K562 treated with DMSO at 1 percent for 24 hours (cell line): ENCODE data around the gene GTPBP2. TPM values are rescaled to one million over a fixed set of nuclear protein-coding genes. Genes with fewer than 3 reads are reported as not detected.

Source experiments
- total RNA-seq: library from RNA; unstranded; fragments of 300-600 nt; gene quantifications from 2 replicates; pipeline ENCODE4 v1.2.3, GENCODE V29; 2022; ENCODE audit warnings: low read depth; ENCODE audit not compliant: insufficient read depth

The GTPBP2 gene, protein sequence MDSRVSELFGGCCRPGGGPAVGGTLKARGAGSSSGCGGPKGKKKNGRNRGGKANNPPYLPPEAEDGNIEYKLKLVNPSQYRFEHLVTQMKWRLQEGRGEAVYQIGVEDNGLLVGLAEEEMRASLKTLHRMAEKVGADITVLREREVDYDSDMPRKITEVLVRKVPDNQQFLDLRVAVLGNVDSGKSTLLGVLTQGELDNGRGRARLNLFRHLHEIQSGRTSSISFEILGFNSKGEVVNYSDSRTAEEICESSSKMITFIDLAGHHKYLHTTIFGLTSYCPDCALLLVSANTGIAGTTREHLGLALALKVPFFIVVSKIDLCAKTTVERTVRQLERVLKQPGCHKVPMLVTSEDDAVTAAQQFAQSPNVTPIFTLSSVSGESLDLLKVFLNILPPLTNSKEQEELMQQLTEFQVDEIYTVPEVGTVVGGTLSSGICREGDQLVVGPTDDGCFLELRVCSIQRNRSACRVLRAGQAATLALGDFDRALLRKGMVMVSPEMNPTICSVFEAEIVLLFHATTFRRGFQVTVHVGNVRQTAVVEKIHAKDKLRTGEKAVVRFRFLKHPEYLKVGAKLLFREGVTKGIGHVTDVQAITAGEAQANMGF
- total RNA-seq = 231 and 248 TPM in 2 replicates

DNA sequence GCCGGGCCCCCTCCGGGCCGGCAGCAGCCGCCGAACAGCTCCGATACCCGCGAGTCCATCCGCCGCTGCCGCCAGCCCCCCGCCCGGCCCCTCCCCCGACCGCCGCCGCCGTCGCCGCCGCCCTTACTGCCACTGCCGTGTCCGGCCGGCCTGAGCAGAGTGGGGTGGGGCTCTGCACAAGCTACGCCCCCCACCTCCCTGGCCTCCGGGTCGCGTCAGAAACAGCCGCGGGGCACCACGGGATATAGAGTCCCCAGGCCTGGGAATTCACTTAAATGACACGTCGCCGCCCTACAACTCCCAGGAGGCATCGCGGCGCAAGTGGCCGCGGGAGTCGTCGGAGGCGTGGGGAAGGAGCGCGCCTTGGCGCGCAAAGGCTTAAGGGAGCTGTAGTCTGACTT, at the start of gene GTPBP2:
Gene GTPBP2 (minus strand): TSS at position 161 of the 401 bp plus-strand sequence. CDS start 102 bp downstream, at position 59.

DNA sequence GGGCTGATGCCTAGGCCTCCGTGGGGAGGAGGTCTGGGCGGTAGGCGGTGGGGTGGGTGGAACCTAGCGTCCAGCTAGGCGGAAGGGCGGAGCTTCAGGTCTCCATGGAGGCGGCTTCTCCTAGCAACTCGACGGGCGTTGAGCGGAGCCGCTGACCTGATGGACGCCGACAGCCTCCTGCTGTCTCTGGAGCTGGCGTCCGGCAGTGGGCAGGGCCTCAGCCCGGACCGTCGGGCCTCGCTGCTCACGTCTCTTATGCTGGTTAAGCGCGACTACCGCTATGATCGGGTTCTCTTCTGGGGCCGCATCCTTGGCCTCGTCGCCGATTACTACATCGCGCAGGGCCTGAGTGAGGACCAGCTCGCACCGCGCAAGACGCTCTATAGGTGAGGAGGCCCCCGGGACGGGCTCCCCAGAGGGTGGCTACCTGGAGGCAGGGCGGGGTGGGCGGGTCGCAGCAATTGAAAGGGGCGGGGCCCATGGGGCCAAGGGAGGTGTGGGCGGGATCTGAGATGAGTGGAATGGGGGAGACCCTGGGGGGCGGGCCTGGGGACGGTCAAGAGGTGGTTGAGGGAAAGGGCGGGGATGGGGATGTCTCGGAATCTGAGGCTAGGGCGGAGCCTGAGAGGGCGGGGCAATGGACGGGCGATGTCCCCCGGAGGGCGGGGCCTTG, 16.0 kb upstream of the GTPBP2 start, which contains the start of gene RSPH9:
Gene RSPH9 (plus strand): TSS at position 97 of the 673 bp plus-strand sequence. CDS start 63 bp downstream, at position 160.

DNA sequence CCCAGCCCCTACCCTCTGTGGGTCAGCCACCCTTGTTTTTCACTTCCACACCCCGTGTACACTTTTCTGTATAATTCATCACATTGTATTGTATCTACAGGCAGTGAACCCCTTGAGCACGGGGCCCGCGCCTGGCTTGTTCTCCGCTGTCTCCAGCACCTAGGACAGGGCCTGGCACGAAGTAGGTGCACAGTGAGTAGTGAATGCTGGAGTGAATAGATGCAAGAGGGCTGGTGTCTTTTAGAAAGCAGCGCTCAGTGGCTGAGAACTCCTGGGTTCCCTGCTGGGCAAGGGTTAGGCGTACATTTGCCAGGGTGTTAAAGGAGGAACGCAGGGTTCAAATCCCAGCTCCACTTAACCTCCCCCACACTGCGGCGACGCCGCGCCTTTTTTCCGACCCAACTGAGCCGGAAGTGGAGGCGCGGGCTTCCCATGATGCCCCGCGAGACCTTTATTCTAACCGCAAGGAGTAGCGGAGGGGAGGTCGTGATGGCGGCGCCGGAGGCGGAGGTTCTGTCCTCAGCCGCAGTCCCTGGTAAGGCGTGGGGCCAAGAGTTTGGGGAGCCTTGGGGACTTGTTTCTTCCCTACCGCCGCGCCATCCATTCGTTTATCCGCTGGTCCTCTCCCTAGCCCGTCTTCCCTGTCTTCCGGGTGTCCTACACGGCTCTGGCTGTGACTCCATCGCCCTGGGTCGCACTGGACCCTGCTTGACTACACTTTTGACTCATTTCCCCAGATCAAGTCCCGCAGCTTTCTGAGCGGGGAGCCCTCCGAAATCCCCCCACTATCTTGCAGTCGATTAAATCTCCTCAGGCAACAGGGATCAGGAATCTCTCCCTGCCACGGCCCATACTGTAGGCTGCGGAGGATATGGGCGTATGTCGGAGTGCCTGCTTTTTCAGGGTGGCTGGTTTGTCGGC, 6.6 kb upstream of the GTPBP2 start, which contains the start of gene MAD2L1BP:
Gene MAD2L1BP (plus strand): TSS at position 454 of the 921 bp plus-strand sequence. CDS start 36 bp downstream, at position 490.

DNA sequence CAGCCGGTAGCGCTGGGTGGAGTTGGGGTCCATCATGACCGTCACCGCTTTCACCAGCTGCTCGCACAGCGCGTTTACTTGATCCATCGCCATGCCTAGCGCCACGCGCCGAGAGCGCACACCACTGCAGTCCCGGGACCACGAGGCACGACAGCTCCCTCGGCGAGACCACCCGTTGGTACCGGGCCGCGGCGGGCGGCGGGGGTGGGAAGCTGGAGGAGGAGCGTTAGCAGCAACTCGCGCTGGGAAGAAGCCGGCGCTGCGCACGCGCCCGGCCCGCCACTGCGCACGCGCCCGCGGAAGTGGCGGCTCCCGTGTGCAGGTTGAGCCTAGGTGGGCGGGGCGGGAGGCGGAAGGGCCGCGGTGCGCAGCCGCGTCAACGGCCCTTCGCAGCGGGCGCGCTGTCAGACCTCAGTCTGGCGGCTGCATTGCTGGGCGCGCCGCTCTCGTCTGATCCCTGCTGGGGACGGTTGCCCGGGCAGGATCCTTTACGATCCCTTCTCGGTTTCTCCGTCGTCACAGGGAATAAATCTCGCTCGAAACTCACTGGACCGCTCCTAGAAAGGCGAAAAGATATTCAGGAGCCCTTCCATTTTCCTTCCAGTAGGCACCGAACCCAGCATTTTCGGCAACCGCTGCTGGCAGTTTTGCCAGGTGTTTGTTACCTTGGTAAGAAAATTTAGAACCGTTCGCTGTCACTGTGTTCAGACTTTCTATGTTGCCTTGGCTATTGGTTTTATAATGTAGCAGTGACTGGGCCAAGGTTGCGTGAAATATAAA, 53.1 kb downstream of the GTPBP2 start, which contains the start of the genes POLH and XPO5:
Gene POLH (plus strand): TSS at position 414 of the 780 bp plus-strand sequence. CDS start 6,135 bp downstream, outside the sequence.
Gene XPO5 (minus strand): TSS at position 267 of the 780 bp plus-strand sequence. CDS start 174 bp downstream, at position 93.

Other genes starting within 250 kb of the GTPBP2 start
- 30.5 and 32.8 TPM in 2 replicates for gene ABCC10, start 201.7 kb downstream of the GTPBP2 start, total RNA-seq
- gene DLK2, start 173.7 kb downstream of the GTPBP2 start, total RNA-seq = 1.9 and 3.7 TPM in 2 replicates
- gene TJAP1, start 151.7 kb downstream of the GTPBP2 start, total RNA-seq = 41.2 and 45.2 TPM in 2 replicates
- 1.2 and 1.3 TPM in 2 replicates for gene LRRC73, start 118.9 kb downstream of the GTPBP2 start, total RNA-seq
- 144 and 148 TPM in 2 replicates for gene YIPF3, start 112.3 kb downstream of the GTPBP2 start, total RNA-seq
- gene POLR1C, start 112.2 kb downstream of the GTPBP2 start, total RNA-seq = 38.0 and 45.8 TPM in 2 replicates
- 58.4 and 77.1 TPM in 2 replicates for gene XPO5, start 53.2 kb downstream of the GTPBP2 start, total RNA-seq
- 27.2 and 35.2 TPM in 2 replicates for gene POLH, start 53.1 kb downstream of the GTPBP2 start, total RNA-seq
- 71.1 and 74.5 TPM in 2 replicates for gene MAD2L1BP, start 6.6 kb upstream of the GTPBP2 start, total RNA-seq
- gene RSPH9, start 15.8 kb upstream of the GTPBP2 start, total RNA-seq = 0.60 and 0.66 TPM in 2 replicates
- gene MRPS18A, start 58.5 kb upstream of the GTPBP2 start, total RNA-seq = 143 and 147 TPM in 2 replicates
- gene VEGFA, start 140.9 kb upstream of the GTPBP2 start, total RNA-seq = 156 and 189 TPM in 2 replicates